ENCODE data around the gene GRIN2A.

Gene GRIN2A

GRCh38 chr16:10181196-10182162 is 749 bp downstream of the GRIN2A start:
- no peak for DNase-seq (ENCODE audit: low read depth in 1 of 2, low spot score in 1 of 2)

- no peak for DNase-seq (ENCODE audit: low read depth in 1 of 2, low spot score in 1 of 2)
These were observed 1.5 kb downstream of the GRIN2A start for GRCh38 chr16:10180771-10181163.

- DNase-seq (ENCODE audit: low read depth in 1 of 2, low spot score in 1 of 2) = no peak
These were observed 2.0 kb downstream of the GRIN2A start for GRCh38 chr16:10180042-10180770.

GRCh38 chr16:10178526-10178925 is 3.7 kb downstream of the GRIN2A start:
- DNase-seq (ENCODE audit: low read depth in 1 of 2, low spot score in 1 of 2) = no peak

- DNase-seq (ENCODE audit: low read depth in 1 of 2, low spot score in 1 of 2) = no peak
These were observed 4.1 kb downstream of the GRIN2A start for GRCh38 chr16:10178080-10178479.

GRCh38 chr16:10172848-10173655 is 9.2 kb downstream of the GRIN2A start:
- no peak for DNase-seq (ENCODE audit: low read depth in 1 of 2, low spot score in 1 of 2)

- DNase-seq (ENCODE audit: low read depth in 1 of 2, low spot score in 1 of 2) = no peak
These were observed 11.0 kb downstream of the GRIN2A start for GRCh38 chr16:10171221-10171620.

- DNase-seq (ENCODE audit: low read depth in 1 of 2, low spot score in 1 of 2) = no peak
These were observed 12.3 kb downstream of the GRIN2A start for GRCh38 chr16:10169904-10170410.

GRCh38 chr16:10169031-10169430 is 13.2 kb downstream of the GRIN2A start:
- DNase-seq (ENCODE audit: low read depth in 1 of 2, low spot score in 1 of 2) = no peak

GRCh38 chr16:10168258-10168657 is 14.0 kb downstream of the GRIN2A start:
- DNase-seq (ENCODE audit: low read depth in 1 of 2, low spot score in 1 of 2) = no peak

GRCh38 chr16:10165643-10166042 is 16.6 kb downstream of the GRIN2A start:
- DNase-seq (ENCODE audit: low read depth in 1 of 2, low spot score in 1 of 2) = no peak

GRCh38 chr16:10162981-10163380 is 19.2 kb downstream of the GRIN2A start:
- DNase-seq (ENCODE audit: low read depth in 1 of 2, low spot score in 1 of 2) = no peak

- DNase-seq (ENCODE audit: low read depth in 1 of 2, low spot score in 1 of 2) = no peak
These were observed 26.1 kb downstream of the GRIN2A start for GRCh38 chr16:10156099-10156498.

- no peak for DNase-seq (ENCODE audit: low read depth in 1 of 2, low spot score in 1 of 2)
These were observed 27.8 kb downstream of the GRIN2A start for GRCh38 chr16:10154389-10154788.

- DNase-seq (ENCODE audit: low read depth in 1 of 2, low spot score in 1 of 2) = no peak
These were observed 28.2 kb downstream of the GRIN2A start for GRCh38 chr16:10153985-10154384.

GRCh38 chr16:10151718-10152117 is 30.5 kb downstream of the GRIN2A start:
- DNase-seq (ENCODE audit: low read depth in 1 of 2, low spot score in 1 of 2) = no peak

- no peak for DNase-seq (ENCODE audit: low read depth in 1 of 2, low spot score in 1 of 2)
These were observed 31.3 kb downstream of the GRIN2A start for GRCh38 chr16:10150906-10151305.

GRCh38 chr16:10145542-10146035 is 36.6 kb downstream of the GRIN2A start:
- no peak for DNase-seq (ENCODE audit: low read depth in 1 of 2, low spot score in 1 of 2)

- no peak for DNase-seq (ENCODE audit: low read depth in 1 of 2, low spot score in 1 of 2)
These were observed 40.6 kb downstream of the GRIN2A start for GRCh38 chr16:10141671-10142070.

GRCh38 chr16:10138881-10139280 is 43.3 kb downstream of the GRIN2A start:
- DNase-seq (ENCODE audit: low read depth in 1 of 2, low spot score in 1 of 2) = no peak

- no peak for DNase-seq (ENCODE audit: low read depth in 1 of 2, low spot score in 1 of 2)
These were observed 44.9 kb downstream of the GRIN2A start for GRCh38 chr16:10137341-10137740.
